Neural progenitor cell (in vitro differentiated cells): Measurements from ENCODE around the gene PTGER2.

Source experiments
- CTCF ChIP-seq: fragments of 200-600 bp; sonication (generic); IDR thresholded peaks from 2 replicates; pipeline ENCODE4 v1.5.1; 2017; ENCODE audit warnings: antibody characterized with exemption, mild to moderate bottlenecking
- EZH2phosphoT487 ChIP-seq: fragments of 200-600 bp; sonication (generic); IDR thresholded peaks from 2 replicates; pipeline ENCODE4 v1.6.1; 2017; ENCODE audit warnings: antibody characterized with exemption

GRCh38 chr14:52356025-52356424, 41.9 kb downstream of the PTGER2 start:
- no peak for TF ChIP-seq CTCF
- TF ChIP-seq EZH2phosphoT487: no peak
